Upper lobe of left lung (tissue), 4 donors: ENCODE data around the gene MS4A18.

Source experiments
- CTCF ChIP-seq, 6 experiments: fragments of 450-650 bp in 4 of 6; fragments of 200-600 bp in 2 of 6; sonication (generic) in 2 of 6; IDR thresholded peaks; one replicate each; pipeline ENCODE4 v1.5.1; 2016 to 2019; ENCODE audit warnings: antibody characterized with exemption in 6 of 6
- EP300 ChIP-seq, 4 donors: sonication (generic); formaldehyde crosslinking; IDR thresholded peaks; one replicate each; pipeline ENCODE4 v1.5.1; 2017; ENCODE audit warnings: antibody characterized with exemption in 4 of 4, control low read depth in 2 of 4
- POLR2A ChIP-seq, 4 donors: fragments of 450-650 bp; IDR thresholded peaks; one replicate each; pipeline ENCODE4 v1.5.1; 2016 to 2017; ENCODE audit warnings: antibody characterized with exemption in 4 of 4, mild to moderate bottlenecking in 2 of 4

DNA sequence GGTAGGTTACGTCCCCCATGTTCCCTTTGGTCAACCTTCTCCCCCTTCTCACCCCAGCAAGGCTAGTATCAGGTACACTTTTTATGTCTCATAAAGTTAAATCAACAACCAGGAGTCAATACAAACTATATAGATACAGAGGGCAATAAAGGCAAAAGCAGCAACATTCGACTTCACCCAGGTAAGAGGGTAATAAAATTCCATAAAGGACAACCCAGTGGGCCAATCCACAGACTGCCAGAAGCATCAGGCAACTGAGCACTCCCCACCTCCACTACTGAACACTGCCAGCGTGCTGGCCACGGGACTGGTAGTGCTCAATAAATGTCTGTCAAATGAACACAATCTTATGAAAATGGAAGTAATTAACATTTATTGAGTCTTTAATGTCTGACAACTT is 5.1 kb upstream of the MS4A18 start:
- TF ChIP-seq POLR2A (IDR thresholded peaks at IDR 0.05) (no peak), CTCF (IDR thresholded peaks at IDR 0.05) (no peak), EP300 (IDR thresholded peaks at IDR 0.05) (no peak)
